ACC112 (cell line): ENCODE data around the gene HMGN2.

Experiments used
- H2AFZ ChIP-seq: fragments of 200-600 bp; sonication (generic); one replicate; pipeline ENCODE4 v1.6.0; 2017; ENCODE audit warnings: antibody characterized with exemption, low read length; ENCODE audit not compliant: unreplicated experiment
- H3K27ac ChIP-seq: fragments of 200-600 bp; sonication (generic); 2 replicates; pipeline ENCODE4 v1.5.1; 2014; ENCODE audit warnings: low read depth, mild to moderate bottlenecking, antibody characterized with exemption, low read length, moderate library complexity
- H3K27me3 ChIP-seq: fragments of 200-600 bp; sonication (generic); 2 replicates; pipeline ENCODE4 v1.6.1; 2014; ENCODE audit warnings: mild to moderate bottlenecking, antibody characterized with exemption, low read length, moderate library complexity, mixed read lengths; ENCODE audit not compliant: insufficient read depth
- H3K36me3 ChIP-seq: fragments of 200-600 bp; sonication (generic); 2 replicates; pipeline ENCODE4 v1.6.1; 2016; ENCODE audit warnings: mild to moderate bottlenecking, antibody characterized with exemption, low read length, moderate library complexity, mixed read lengths; ENCODE audit not compliant: insufficient read depth
- H3K4me1 ChIP-seq: fragments of 200-600 bp; sonication (generic); one replicate; pipeline ENCODE4 v1.6.1; 2016; ENCODE audit warnings: low read length, mixed read lengths; ENCODE audit not compliant: insufficient read depth, unreplicated experiment, control insufficient read depth
- H3K4me3 ChIP-seq: fragments of 200-600 bp; sonication (generic); 2 replicates; pipeline ENCODE4 v1.5.1; 2014; ENCODE audit warnings: mild to moderate bottlenecking, low read depth, low read length
- H3K79me2 ChIP-seq: fragments of 200-600 bp; sonication (generic); one replicate; pipeline ENCODE4 v1.6.0; 2016; ENCODE audit warnings: low read length; ENCODE audit not compliant: control insufficient read depth, unreplicated experiment, insufficient read depth

HMGN2 gene

DNA sequence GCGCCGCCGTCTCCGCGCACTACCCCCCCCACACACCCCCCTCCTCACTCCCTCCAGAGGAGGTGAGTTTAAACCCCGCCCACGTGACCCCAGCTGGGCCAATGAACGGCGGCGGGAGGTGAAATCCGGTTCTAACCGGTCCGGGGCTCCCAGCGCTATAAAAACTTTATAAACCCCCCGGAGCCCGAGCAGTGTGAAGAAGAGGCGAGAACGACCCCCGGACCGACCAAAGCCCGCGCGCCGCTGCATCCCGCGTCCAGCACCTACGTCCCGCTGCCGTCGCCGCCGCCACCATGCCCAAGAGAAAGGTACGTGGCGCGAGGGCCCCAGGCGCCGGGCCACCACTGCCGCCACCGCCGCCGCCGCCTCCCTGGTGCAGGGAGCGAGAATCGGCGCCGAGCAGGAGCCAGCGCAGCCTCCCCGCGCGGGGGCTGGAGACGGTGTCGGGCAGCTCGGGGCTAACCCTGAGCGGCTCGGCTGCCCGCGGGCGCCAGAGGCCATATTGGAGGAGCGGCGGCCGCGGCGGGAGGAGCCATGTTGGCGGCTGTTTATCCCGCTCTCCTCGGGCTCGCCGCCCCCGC is at the start of gene HMGN2:
TSS of gene HMGN2 (plus strand) at position 121 of the 581 bp plus-strand sequence. CDS start at position 294, 173 bp downstream.
- peaks cover 36% of the 10 kb centered on the region for H3K36me3 ChIP-seq
- H2AFZ ChIP-seq, result peak within 1 kb of the TSS; percentile 35
- peaks cover 25% of the 10 kb centered on the region for H3K79me2 ChIP-seq
- H3K4me3 ChIP-seq, result peak within 1 kb of the TSS; percentile 92
- no peaks in the 10 kb centered on the region for H3K27me3 ChIP-seq
- peaks cover 16% of the 10 kb centered on the region for H3K4me1 ChIP-seq
- H3K27ac ChIP-seq, result peak within 1 kb of the TSS; percentile 95

DNA sequence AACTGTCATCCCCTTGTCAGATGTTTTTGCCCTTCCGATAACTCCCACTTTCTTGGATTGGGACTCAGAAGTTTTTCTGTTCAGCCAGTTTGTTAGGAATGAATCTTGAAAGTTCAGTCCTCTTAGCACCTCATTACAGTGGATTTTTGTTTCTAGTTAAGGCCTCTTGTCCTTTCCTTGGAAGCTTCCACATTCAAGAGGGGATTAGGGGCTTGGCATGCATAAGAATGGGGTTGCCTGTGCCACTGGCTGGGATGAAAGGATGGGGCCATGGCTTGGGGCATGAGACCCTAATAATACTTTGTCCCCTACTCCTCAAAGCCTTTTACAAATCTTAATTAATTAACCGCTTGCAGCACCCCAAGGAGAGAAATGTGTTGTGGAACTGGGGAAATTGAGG is 42.5 kb upstream of the HMGN2 start:
- H3K27ac ChIP-seq, result no peak overlapping the region
- no peak overlapping the region for H2AFZ ChIP-seq
- H3K4me1 ChIP-seq, result peaks cover 21% of the 10 kb centered on the region
- peaks cover 23% of the 10 kb centered on the region for H3K79me2 ChIP-seq
- H3K27me3 ChIP-seq, result no peaks in the 10 kb centered on the region
- no peak overlapping the region for H3K4me3 ChIP-seq
- peaks cover 7% of the 10 kb centered on the region; the same call in 1 of the 2 replicates for H3K36me3 ChIP-seq

DNA sequence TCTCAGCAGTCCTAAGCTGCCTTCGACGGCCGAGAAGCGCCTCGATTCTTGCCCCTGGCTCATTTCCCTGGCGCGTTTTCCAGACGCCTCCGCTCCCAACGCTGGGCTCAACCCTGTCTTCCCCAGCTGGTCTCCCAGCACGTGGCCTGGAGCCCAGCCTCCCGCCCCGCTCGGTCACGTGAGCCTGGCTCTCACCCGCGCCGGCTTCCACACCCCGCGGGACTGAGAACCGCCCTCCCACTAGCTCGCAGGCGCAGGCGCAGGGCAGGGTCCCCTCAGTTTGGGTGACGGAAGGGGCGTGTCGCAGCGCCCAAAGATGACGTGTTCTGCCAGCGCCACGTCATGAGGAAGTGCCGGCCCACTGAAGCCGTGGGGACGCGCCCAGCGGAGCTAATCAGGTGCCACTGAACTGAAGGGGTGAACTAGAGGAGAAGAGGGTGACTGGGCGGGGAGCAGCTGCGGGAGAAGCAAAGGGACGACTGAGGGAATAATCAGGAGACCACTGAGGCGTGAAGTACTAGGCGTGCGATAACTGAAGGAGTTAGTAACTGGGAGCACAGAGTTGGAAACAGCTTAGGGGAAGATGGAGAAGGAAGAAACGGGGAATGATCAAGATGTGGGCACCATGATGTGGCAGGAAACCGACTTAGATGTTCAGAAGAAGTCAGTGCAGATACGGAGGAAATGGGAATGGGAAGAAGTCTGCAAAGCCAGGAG is 40.1 kb upstream of the HMGN2 start, which contains the start of gene DHDDS:
TSS of gene DHDDS (plus strand) at position 343 of the 717 bp plus-strand sequence. CDS start 625 bp downstream, outside the sequence.
- H3K27ac ChIP-seq, result peak within 1 kb of the TSS; percentile 54
- H2AFZ ChIP-seq, result peak within 1 kb of the TSS; percentile 68
- peak within 1 kb of the TSS; percentile 94 for H3K4me3 ChIP-seq
- peaks cover 21% of the 10 kb centered on the region for H3K4me1 ChIP-seq
- no peaks in the 10 kb centered on the region for H3K27me3 ChIP-seq
- H3K36me3 ChIP-seq, result peaks cover 7% of the 10 kb centered on the region; the same call in 1 of the 2 replicates
- H3K79me2 ChIP-seq, result peaks cover 28% of the 10 kb centered on the region

DNA sequence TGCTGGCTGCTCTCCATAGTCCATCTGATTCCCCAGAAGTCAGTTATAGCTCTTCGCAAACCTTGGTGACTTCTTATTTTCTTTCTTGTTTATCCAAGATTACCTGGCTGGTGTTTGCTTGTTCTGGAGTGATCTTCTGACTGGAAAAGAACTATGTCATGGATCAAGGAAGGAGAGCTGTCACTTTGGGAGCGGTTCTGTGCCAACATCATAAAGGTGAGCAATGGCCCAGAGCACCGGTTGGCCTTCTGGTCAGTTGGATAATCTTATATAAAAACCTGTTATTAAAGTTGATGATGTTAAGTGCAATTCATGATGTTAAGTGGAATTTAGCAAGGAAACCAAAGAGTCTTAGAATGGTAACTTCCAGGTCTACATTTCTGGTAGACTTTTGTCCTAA is 39.4 kb upstream of the HMGN2 start:
- Histone ChIP-seq H2AFZ (peak overlapping the region; percentile 68), H3K36me3 (peaks cover 7% of the 10 kb centered on the region; the same call in 1 of the 2 replicates), H3K79me2 (peaks cover 28% of the 10 kb centered on the region), H3K27me3 (no peaks in the 10 kb centered on the region), H3K4me1 (peaks cover 21% of the 10 kb centered on the region), H3K4me3 (peak overlapping the region; percentile 94), H3K27ac (peak overlapping the region; percentile 54; the same call in 1 of the 2 replicates)

DNA sequence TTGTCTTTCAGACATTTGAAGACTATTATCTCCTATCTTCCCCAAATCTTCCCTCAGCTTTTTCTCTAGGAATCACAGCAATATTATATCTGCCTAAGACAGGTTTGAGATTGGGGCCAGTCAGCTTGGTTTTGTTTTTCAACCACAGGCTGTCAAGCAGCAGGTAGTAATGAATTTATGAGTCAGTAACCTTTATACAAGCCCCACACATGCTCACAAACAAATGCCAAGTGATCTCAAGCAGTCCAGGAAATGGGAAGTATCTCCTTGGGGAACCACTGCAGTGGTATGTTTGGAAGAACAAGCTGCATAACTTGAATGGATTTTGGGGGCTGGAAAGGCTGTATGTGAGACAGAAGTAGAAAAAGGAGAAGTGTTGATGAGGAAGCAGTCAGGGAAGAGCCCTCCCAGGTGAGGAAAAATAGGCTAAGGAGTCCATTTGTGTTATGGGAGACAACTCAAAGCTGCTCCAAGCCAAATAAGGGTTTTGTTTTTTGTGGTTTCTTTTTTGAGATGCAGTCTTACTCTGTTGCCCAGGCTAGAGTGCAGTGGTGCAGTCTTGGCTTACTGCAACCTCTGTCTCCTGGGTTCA is 38.0 kb upstream of the HMGN2 start:
- Histone ChIP-seq H3K4me3 (peak overlapping the region; percentile 94), H3K79me2 (peaks cover 28% of the 10 kb centered on the region), H2AFZ (no peak overlapping the region), H3K27ac (no peak overlapping the region), H3K4me1 (peaks cover 21% of the 10 kb centered on the region), H3K36me3 (peaks cover 11% of the 10 kb centered on the region), H3K27me3 (no peaks in the 10 kb centered on the region)

DNA sequence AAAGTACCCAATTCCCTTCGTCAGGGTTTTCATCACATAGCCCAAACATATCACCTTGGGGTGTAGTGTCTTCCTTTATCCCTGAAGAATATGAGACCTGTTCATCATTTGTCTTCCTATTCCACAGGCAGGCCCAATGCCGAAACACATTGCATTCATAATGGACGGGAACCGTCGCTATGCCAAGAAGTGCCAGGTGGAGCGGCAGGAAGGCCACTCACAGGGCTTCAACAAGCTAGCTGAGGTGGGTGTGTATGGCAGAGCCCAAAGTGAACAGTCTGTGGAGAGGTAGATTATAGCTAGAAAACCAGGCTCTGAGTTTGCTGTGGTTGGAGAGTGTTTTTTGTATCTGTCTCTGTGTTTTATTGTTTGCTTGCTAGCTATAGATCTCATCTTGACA is 34.2 kb upstream of the HMGN2 start:
- no peak overlapping the region for H3K27ac ChIP-seq
- no peak overlapping the region for H3K4me3 ChIP-seq
- H3K36me3 ChIP-seq, result peaks cover 32% of the 10 kb centered on the region
- H3K4me1 ChIP-seq, result peaks cover 13% of the 10 kb centered on the region
- H3K79me2 ChIP-seq, result peaks cover 17% of the 10 kb centered on the region
- no peak overlapping the region for H2AFZ ChIP-seq
- no peaks in the 10 kb centered on the region for H3K27me3 ChIP-seq

DNA sequence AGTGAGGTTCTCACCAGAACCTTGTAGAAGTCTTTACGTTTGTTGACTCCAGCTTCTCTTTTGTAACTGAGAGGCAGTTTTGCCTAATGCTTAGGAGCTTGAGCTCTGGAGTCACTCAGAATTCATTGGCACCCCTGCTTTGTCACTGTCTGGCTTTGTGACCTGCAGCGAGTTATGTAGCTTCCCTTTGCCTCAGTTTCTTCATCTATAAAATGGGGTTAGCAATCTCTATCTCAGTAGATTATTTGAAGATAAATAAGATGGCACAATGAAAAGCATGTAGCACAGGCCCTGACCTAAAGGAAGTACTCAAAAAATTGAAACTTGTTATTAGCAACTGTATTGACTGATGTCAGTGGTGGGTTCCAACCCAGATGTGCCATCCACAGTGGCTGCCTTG is 32.0 kb upstream of the HMGN2 start:
- Histone ChIP-seq H3K27me3 (no peaks in the 10 kb centered on the region), H3K36me3 (peaks cover 30% of the 10 kb centered on the region), H2AFZ (no peak overlapping the region), H3K4me1 (no peaks in the 10 kb centered on the region), H3K4me3 (no peak overlapping the region), H3K79me2 (peaks cover 5% of the 10 kb centered on the region), H3K27ac (no peak overlapping the region)

DNA sequence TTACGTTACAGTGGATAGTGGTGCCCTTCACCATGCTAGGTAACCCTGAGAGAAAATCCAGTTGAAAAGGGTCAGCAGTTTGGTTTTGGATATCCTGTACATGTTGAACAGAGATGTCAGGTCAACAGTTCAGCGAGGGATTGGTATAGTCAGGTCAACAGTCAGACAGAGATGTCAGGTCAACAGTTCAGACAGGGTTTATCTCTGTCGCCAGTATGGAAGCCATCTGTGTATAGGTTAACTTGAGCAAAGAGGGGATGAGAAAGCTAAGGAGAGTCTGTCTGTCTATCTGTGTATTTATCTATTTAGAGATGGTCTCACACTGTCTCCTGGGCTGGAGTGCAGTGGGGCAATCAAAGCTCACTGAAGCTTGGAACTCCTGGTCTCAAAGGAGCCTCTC is 22.4 kb upstream of the HMGN2 start:
- no peaks in the 10 kb centered on the region for H3K79me2 ChIP-seq
- no peak overlapping the region for H3K4me3 ChIP-seq
- no peaks in the 10 kb centered on the region for H3K4me1 ChIP-seq
- no peak overlapping the region for H3K27ac ChIP-seq
- no peak overlapping the region for H2AFZ ChIP-seq
- peaks cover 29% of the 10 kb centered on the region for H3K36me3 ChIP-seq
- no peaks in the 10 kb centered on the region for H3K27me3 ChIP-seq

DNA sequence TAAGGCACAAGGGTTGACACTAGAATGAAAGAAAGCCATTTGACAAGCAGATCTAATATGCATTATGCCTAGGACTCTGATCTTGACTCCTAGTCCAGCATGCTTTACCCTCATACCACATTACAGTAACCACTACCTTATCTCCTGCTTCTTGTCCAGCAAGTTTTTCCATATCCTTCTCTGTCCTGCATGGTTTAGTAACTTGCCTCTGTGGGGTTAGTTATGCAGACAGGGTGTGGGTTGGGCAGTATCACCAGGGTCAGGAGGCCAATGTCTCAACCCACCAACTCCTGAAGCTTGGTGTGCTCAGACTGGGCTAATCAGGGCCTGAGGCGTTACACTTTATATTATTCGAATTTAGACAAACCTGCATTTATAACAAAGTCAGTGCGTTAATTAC is 21.3 kb upstream of the HMGN2 start:
- Histone ChIP-seq H3K79me2 (no peaks in the 10 kb centered on the region), H3K36me3 (peaks cover 28% of the 10 kb centered on the region), H2AFZ (no peak overlapping the region), H3K4me3 (no peak overlapping the region), H3K27ac (no peak overlapping the region), H3K27me3 (no peaks in the 10 kb centered on the region), H3K4me1 (no peaks in the 10 kb centered on the region)

DNA sequence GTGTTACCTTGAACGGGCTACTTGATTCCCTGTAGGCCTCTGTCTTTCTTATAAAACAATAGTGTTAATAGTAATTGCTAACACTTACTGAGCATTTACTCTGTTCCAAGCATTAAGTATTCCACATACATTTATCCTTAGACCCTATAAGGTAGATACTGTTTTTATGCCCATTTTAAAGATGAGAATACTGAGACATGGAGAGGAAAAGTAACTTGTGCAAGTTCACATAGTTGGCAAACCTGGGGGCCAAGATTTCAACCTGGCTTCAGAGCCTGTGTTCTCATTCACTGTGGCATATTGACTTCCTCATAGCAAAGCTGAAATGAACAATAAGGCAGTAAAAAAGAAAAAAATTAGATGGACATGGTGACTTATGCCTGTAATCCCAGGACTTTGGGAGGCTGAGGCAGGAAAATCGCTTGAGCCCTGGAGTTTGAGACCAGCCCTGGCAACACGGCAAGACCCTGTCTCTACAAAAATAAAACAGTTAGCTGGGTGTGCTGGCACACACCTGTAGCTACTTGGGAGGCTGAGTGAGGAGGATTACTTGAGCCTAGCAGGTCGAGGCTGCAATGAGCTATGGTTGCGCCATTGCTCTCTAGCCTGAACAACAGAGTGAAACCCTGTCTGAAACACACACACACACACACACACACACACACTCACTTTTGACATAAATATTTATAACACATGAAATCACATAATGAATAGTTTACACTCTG is 19.6 kb upstream of the HMGN2 start:
- H2AFZ ChIP-seq, result no peak overlapping the region
- H3K79me2 ChIP-seq, result no peaks in the 10 kb centered on the region
- peaks cover 25% of the 10 kb centered on the region for H3K36me3 ChIP-seq
- no peaks in the 10 kb centered on the region for H3K4me1 ChIP-seq
- no peak overlapping the region for H3K27ac ChIP-seq
- no peaks in the 10 kb centered on the region for H3K27me3 ChIP-seq
- no peak overlapping the region for H3K4me3 ChIP-seq
